Peyer's patch (tissue), 4 donors: Measurements from ENCODE around the gene SPATA12. TPM values are rescaled to one million over a fixed set of nuclear protein-coding genes. Genes with fewer than 3 reads are reported as not detected.

Experiments used
- DNase-seq, 3 donors: peaks; one replicate each; pipeline ENCODE4 v3.0.0-alpha.2; 2017 to 2019
- H3K27ac ChIP-seq, 4 donors: fragments of 200-600 bp; sonication (generic); one replicate each; pipeline ENCODE4 v1.5.1; 2016 to 2019
- H3K27me3 ChIP-seq, 2 donors: fragments of 200-600 bp; sonication (generic); one replicate each; pipeline ENCODE4 v1.5.1; 2019
- H3K36me3 ChIP-seq, 3 donors: fragments of 200-600 bp; sonication (generic); one replicate each; pipeline ENCODE4 v1.5.1; 2016 to 2019
- H3K4me1 ChIP-seq, 4 donors: fragments of 200-600 bp; sonication (generic); one replicate each; pipeline ENCODE4 v1.5.1; 2016 to 2019
- H3K4me3 ChIP-seq, 4 donors: fragments of 200-600 bp; sonication (generic); 1 replicate in 3 of 4; 2 replicates in 1 of 4; pipeline ENCODE4 v1.5.1; 2016 to 2019; ENCODE audit warnings: mild to moderate bottlenecking in 1 of 4
- H3K9me3 ChIP-seq, 4 donors: fragments of 200-600 bp; sonication (generic); one replicate each; pipeline ENCODE4 v1.5.1; 2016 to 2019; ENCODE audit warnings: mild to moderate bottlenecking in 1 of 4
- POLR2A ChIP-seq, 2 donors: fragments of 450-650 bp; IDR thresholded peaks; one replicate each; pipeline ENCODE4 v1.5.1; 2017; ENCODE audit warnings: antibody characterized with exemption in 2 of 2, mild to moderate bottlenecking in 2 of 2, moderate library complexity in 2 of 2
- total RNA-seq, 4 donors: library from RNA; depleted of rRNA; stranded (reverse); fragments of >200 nt; gene quantifications; one replicate each; pipeline ENCODE4 v1.1.0, GENCODE V29; 2016
- TF ChIP-seq, protein P1 (sequence below), 6 experiments: fragments of 450-650 bp in 4 of 6; fragments of 200-600 bp in 2 of 6; sonication (generic) in 1 of 6; IDR thresholded peaks; one replicate each; pipeline ENCODE4 v1.5.1; 2017 to 2019; ENCODE audit warnings: antibody characterized with exemption in 6 of 6, mild to moderate bottlenecking in 3 of 6, moderate library complexity in 1 of 6

SPATA12 gene
- total RNA-seq, 4 donors from 2014 or later = not detected

DNA sequence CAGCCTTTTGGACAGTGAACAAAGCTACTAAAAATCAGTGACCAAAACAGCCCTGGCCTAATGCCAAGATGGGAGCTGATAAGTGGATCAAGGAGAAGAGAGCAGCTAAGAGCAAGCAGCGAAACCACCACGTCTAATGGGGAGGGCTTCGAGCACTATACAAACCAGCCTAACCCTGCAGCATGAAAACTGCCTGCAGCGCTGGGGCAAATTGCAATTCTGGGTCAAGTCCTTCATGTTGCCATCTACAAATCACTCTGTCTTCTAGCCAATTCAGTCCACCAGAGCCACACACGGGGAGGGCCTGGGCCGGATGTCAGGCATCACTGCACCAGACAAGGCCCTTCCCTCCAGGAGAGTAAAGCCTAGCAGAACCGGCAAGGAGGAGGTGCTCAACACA, 30.5 kb upstream of the SPATA12 start:
- H3K27me3 ChIP-seq = no peaks in the 10 kb centered on the region
- H3K36me3 ChIP-seq = no peaks in the 10 kb centered on the region
- TF ChIP-seq POLR2A (IDR thresholded peaks at IDR 0.05) = no peak
- TF ChIP-seq, protein P1, sequence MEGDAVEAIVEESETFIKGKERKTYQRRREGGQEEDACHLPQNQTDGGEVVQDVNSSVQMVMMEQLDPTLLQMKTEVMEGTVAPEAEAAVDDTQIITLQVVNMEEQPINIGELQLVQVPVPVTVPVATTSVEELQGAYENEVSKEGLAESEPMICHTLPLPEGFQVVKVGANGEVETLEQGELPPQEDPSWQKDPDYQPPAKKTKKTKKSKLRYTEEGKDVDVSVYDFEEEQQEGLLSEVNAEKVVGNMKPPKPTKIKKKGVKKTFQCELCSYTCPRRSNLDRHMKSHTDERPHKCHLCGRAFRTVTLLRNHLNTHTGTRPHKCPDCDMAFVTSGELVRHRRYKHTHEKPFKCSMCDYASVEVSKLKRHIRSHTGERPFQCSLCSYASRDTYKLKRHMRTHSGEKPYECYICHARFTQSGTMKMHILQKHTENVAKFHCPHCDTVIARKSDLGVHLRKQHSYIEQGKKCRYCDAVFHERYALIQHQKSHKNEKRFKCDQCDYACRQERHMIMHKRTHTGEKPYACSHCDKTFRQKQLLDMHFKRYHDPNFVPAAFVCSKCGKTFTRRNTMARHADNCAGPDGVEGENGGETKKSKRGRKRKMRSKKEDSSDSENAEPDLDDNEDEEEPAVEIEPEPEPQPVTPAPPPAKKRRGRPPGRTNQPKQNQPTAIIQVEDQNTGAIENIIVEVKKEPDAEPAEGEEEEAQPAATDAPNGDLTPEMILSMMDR (IDR thresholded peaks at IDR 0.05) = no peak
- no peaks in the 10 kb centered on the region for H3K9me3 ChIP-seq
- no peak for DNase-seq
- H3K4me1 ChIP-seq = no peaks in the 10 kb centered on the region
- no peak overlapping the region for H3K4me3 ChIP-seq
- H3K27ac ChIP-seq = no peak overlapping the region

DNA sequence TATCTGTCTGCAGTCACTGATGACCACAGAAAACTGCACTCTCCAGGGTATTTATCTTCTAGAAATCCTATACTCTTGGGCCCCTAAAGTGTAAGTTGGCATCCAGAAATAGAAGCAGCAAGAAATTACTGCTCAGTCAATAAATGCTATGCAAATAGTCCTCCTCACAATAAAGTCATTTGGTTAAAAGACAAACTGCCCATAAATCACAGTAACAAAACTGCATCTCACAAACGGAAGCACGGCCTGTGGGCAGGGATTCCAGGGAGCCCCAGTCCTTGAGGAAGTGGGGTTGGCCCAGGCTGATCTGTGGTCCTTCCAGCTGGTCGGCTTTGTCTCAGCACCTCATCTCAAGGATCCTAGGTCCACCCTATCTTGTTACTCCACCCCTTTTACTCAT, 29.7 kb upstream of the SPATA12 start:
- DNase-seq = no peak
- TF ChIP-seq, protein P1 (IDR thresholded peaks at IDR 0.05) = no peak
- H3K27ac ChIP-seq = no peak overlapping the region

DNA sequence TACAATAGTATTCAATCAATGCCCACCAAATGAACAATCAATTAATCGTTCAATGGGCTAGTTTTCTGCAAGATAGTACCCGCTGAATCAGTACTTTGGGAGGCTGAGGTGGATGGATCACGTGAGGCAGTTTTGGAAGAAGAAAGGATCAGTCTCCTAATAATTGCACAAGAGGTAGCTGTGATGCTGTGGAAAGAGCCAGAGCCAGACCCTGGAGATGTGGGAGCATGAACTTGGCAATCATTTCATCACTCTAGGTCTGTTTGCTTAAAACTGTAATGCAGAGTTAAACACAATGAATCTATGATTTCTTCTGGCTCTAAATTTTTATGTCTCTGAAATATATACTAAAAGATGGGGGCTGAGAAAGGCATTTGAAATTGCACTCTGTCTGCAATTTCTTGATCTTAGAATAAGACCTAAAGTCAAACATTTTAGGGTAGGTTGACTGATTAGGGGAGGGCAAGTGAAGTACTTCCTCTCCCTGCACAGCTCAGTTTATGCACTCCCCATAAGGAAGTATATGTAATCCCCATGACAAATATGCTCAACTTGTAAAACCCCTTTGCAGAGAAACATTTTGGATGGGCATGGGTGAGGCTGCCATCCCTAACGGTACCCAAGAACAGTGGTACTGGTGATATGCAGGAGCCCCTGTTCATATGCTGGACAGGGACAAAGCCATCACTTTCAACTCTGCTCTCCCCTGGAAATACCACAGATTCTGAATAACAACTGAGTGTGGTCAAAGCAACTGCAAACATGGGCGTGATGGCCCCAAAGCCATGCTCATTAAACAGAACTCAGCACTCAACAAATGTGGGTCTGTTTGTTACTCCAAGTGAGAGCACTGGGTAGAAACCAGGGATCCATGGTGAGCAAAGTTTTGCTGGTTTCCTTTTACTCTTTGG, 28.6 kb upstream of the SPATA12 start:
- Histone ChIP-seq H3K27ac (no peak overlapping the region), H3K4me1 (no peaks in the 10 kb centered on the region), H3K4me3 (no peak overlapping the region), H3K9me3 (no peaks in the 10 kb centered on the region), H3K27me3 (no peaks in the 10 kb centered on the region), H3K36me3 (no peaks in the 10 kb centered on the region)
- TF ChIP-seq, protein P1 (IDR thresholded peaks at IDR 0.05) = no peak
- TF ChIP-seq POLR2A (IDR thresholded peaks at IDR 0.05) = no peak
- no peak for DNase-seq

More for the DNA sequence above, 29.7 kb upstream of the SPATA12 start:
- Histone ChIP-seq H3K4me1 (no peaks in the 10 kb centered on the region), H3K27me3 (no peaks in the 10 kb centered on the region), H3K4me3 (no peak overlapping the region), H3K36me3 (no peaks in the 10 kb centered on the region), H3K9me3 (no peaks in the 10 kb centered on the region)

DNA sequence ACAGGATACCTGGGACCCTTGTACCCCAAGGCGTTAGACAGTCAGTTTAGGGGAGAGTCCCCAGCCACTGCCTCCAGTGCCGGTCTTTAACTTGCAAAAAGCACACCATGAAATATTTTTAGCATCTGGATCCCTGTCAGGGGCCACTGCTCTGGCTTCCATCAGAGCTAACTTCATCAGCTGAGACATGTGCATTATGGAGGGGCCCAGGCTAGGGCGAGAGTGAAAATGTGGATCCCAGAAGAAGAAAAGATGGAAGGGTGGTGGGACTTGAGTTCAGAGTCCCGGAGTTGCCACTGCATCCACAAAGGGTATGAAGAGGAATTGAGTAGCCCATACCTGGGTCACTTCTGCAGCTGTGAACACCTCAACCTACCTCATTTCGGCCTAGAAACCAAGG, 23.5 kb upstream of the SPATA12 start:
- H3K9me3 ChIP-seq = no peaks in the 10 kb centered on the region
- DNase-seq = no peak
- no peaks in the 10 kb centered on the region for H3K4me1 ChIP-seq
- no peak overlapping the region for H3K27ac ChIP-seq
- no peak overlapping the region for H3K4me3 ChIP-seq
- no peaks in the 10 kb centered on the region for H3K36me3 ChIP-seq
- TF ChIP-seq, protein P1 (IDR thresholded peaks at IDR 0.05) = no peak
- no peak for TF ChIP-seq POLR2A (IDR thresholded peaks at IDR 0.05)
- H3K27me3 ChIP-seq = no peaks in the 10 kb centered on the region

DNA sequence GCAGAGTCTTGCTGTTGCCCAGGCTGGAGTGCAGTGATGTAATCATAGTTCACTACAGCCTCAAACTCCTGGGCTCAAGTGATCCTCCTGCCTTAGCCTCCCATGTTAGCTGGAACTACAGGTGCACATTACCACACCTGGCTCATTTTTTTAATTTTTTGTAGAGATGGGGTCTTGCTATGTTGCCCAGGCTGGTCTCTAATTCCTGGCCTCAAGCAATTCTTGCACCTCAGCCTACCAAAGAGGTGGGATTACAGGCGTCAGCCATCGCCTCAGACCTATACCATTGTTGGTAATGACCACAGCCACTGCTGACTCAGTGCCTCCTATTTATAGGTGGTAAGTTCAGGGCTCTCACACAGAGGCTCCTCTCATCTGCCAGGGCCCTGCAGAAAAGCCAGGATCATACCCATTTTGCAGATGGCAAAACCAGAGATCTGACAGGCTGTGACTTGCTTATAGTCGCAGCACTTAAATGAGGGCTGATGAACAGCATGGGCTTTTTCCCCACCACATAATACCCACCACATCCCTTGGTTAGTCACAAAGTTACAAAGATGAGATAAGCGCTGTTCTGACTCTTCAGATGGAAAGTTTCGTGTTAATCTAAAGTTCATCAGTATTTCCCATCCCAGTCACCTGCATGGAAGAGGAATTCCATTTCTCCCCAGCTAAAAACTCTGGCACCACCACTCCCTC, 21.8 kb upstream of the SPATA12 start:
- H3K4me3 ChIP-seq = no peak overlapping the region
- no peaks in the 10 kb centered on the region for H3K9me3 ChIP-seq
- no peak for TF ChIP-seq POLR2A (IDR thresholded peaks at IDR 0.05)
- TF ChIP-seq, protein P1 (IDR thresholded peaks at IDR 0.05) = no peak
- no peak overlapping the region for H3K27ac ChIP-seq
- DNase-seq = no peak
- H3K36me3 ChIP-seq = no peaks in the 10 kb centered on the region
- H3K27me3 ChIP-seq = no peaks in the 10 kb centered on the region
- H3K4me1 ChIP-seq = no peaks in the 10 kb centered on the region
